Skin epidermis (tissue), 12 donors: ENCODE data around the gene RNF135.
"Not testable (repeated sequence)": the region's sequence is repeated elsewhere in the genome, so short reads cannot be mapped to it uniquely, and the experiment has no call there.

Source experiments
- H3K27ac ChIP-seq, 21 experiments: fragments of 200-600 bp; sonication (generic) in 11 of 21; one replicate each; pipeline ENCODE4 v1.5.0; 2020; ENCODE audit warnings: mild to moderate bottlenecking in 3 of 21, inconsistent platforms in 2 of 21, moderate library complexity in 2 of 21
- H3K4me3 ChIP-seq, 7 experiments: fragments of 200-600 bp; sonication (generic) in 2 of 7; one replicate each; pipeline ENCODE4 v1.5.0; 2020; ENCODE audit warnings: inconsistent platforms in 2 of 7, mild to moderate bottlenecking in 2 of 7, moderate library complexity in 1 of 7

Gene RNF135

GRCh38 chr17:30952638-30953393 is 18.0 kb upstream of the RNF135 start:
- peak overlapping the region in 11 of 21 experiments; percentile 33 to 83 (median 68) for H3K27ac ChIP-seq
- H3K4me3 ChIP-seq, result no peak overlapping the region

GRCh38 chr17:30954046-30954830 is 16.6 kb upstream of the RNF135 start:
- no peak overlapping the region for H3K4me3 ChIP-seq
- H3K27ac ChIP-seq, result peak overlapping the region in 11 of 21 experiments; percentile 33 to 83 (median 52)

GRCh38 chr17:30956764-30957374 is 14.0 kb upstream of the RNF135 start:
- Histone ChIP-seq H3K27ac (peak overlapping the region in 10 of 21 experiments; percentile 23 to 73 (median 56)), H3K4me3 (no peak overlapping the region)

GRCh38 chr17:30957741-30958140 is 13.1 kb upstream of the RNF135 start:
- peak overlapping the region in 7 of 21 experiments; percentile 42 to 68 (median 57) for H3K27ac ChIP-seq
- no peak overlapping the region for H3K4me3 ChIP-seq

- Histone ChIP-seq H3K27ac (peak overlapping the region in 5 of 21 experiments; percentile 20 to 38 (median 22)), H3K4me3 (no peak overlapping the region)
These were observed 12.7 kb upstream of the RNF135 start for GRCh38 chr17:30958187-30958586.

- Histone ChIP-seq H3K27ac (peak overlapping the region in 6 of 21 experiments; percentile 7 to 40 (median 26)), H3K4me3 (no peak overlapping the region)
These were observed 9.3 kb upstream of the RNF135 start for GRCh38 chr17:30961209-30962188.

GRCh38 chr17:30964312-30964711 is 6.5 kb upstream of the RNF135 start:
- H3K27ac ChIP-seq, result not testable (repeated sequence)

GRCh38 chr17:30964876-30965275 is 6.0 kb upstream of the RNF135 start:
- Histone ChIP-seq H3K4me3 (no peak overlapping the region), H3K27ac (no peak overlapping the region)

More at GRCh38 chr17:30964312-30964711, 6.5 kb upstream of the RNF135 start:
- not testable (repeated sequence) for H3K4me3 ChIP-seq

- Histone ChIP-seq H3K4me3 (no peak overlapping the region), H3K27ac (no peak overlapping the region)
These were observed 5.2 kb upstream of the RNF135 start for GRCh38 chr17:30965686-30966085.

- H3K4me3 ChIP-seq, result not testable (repeated sequence)
- H3K27ac ChIP-seq, result peak overlapping the region in 2 of 21 experiments; percentile 22 to 72
These were observed 2.9 kb upstream of the RNF135 start for GRCh38 chr17:30967911-30968310.

GRCh38 chr17:30969989-30970830 is 629 bp upstream of the RNF135 start:
- Histone ChIP-seq H3K27ac (peak overlapping the region in 20 of 21 experiments; percentile 81 to 99 (median 96)), H3K4me3 (peak overlapping the region; percentile 41 to 86 (median 71))

- Histone ChIP-seq H3K27ac (no peak overlapping the region), H3K4me3 (no peak overlapping the region)
These were observed 4.4 kb downstream of the RNF135 start for GRCh38 chr17:30975042-30975820.

GRCh38 chr17:30979919-30980318 is 9.1 kb downstream of the RNF135 start:
- H3K4me3 ChIP-seq, H3K27ac ChIP-seq: not testable (repeated sequence)

- Histone ChIP-seq H3K27ac (no peak overlapping the region), H3K4me3 (no peak overlapping the region)
These were observed 11.0 kb downstream of the RNF135 start for GRCh38 chr17:30981531-30982519.

GRCh38 chr17:30982855-30983254 is 12.0 kb downstream of the RNF135 start:
- Histone ChIP-seq H3K4me3 (no peak overlapping the region), H3K27ac (no peak overlapping the region)

- Histone ChIP-seq H3K27ac (no peak overlapping the region), H3K4me3 (no peak overlapping the region)
These were observed 19.6 kb downstream of the RNF135 start for GRCh38 chr17:30990458-30990857.
